Heart right ventricle (tissue), 16 donors: Measurements from ENCODE around the gene TERB2. TPM values are rescaled to one million over a fixed set of nuclear protein-coding genes. Genes with fewer than 3 reads are reported as not detected.
"Not testable (repeated sequence)": the region's sequence is repeated elsewhere in the genome, so short reads cannot be mapped to it uniquely, and the experiment has no call there.

Experiments used
- ATAC-seq, 8 donors: fragments of 200-7000 bp; cut with Tn5 transposase; one replicate each; pipeline ENCODE4 v1.9.1; 2020; ENCODE audit warnings: mild to moderate bottlenecking in 8 of 8, moderate library complexity in 8 of 8, moderate number of reproducible peaks in 1 of 8
- DNase-seq, 2 donors: peaks; one replicate each; pipeline ENCODE4 v3.0.0-alpha.2; 2020
- H3K27ac ChIP-seq, 10 donors: fragments of 200-600 bp; sonication (generic) in 2 of 10; one replicate each; pipeline versions ENCODE4 v1.5.0 to v1.8.0; 2020 to 2022; ENCODE audit warnings: mild to moderate bottlenecking in 3 of 10
- H3K27me3 ChIP-seq, 7 donors: fragments of 200-600 bp; one replicate each; pipeline ENCODE4 v1.8.0; 2021 to 2022; ENCODE audit warnings: mild to moderate bottlenecking in 2 of 7
- H3K36me3 ChIP-seq, 9 donors: fragments of 200-600 bp; sonication (generic) in 1 of 9; one replicate each; pipeline versions ENCODE4 v1.5.0 to v1.8.0; 2020 to 2022; ENCODE audit warnings: mild to moderate bottlenecking in 2 of 9
- H3K4me1 ChIP-seq, 9 donors: fragments of 200-600 bp; sonication (generic) in 1 of 9; one replicate each; pipeline versions ENCODE4 v1.5.0 to v1.8.0; 2020 to 2022; ENCODE audit warnings: mild to moderate bottlenecking in 4 of 9
- H3K4me3 ChIP-seq, 10 donors: fragments of 200-600 bp; sonication (generic) in 2 of 10; one replicate each; pipeline versions ENCODE4 v1.5.0 to v1.8.0; 2020 to 2022; ENCODE audit warnings: mild to moderate bottlenecking in 7 of 10, moderate library complexity in 2 of 10
- H3K9me3 ChIP-seq, 11 donors: fragments of 200-600 bp in 10 of 11; sonication (generic) in 2 of 11; one replicate each; pipeline versions ENCODE4 v1.5.0 to v1.8.0; 2013 to 2022; ENCODE audit warnings: mild to moderate bottlenecking in 2 of 11, control low read depth in 1 of 11, moderate library complexity in 1 of 11
- CTCF ChIP-seq, 9 donors: fragments of 200-600 bp; sonication (generic) in 2 of 9; IDR thresholded peaks; one replicate each; pipeline versions ENCODE4 v1.5.0 to v1.8.0; 2021 to 2022; ENCODE audit warnings: antibody characterized with exemption in 9 of 9, mild to moderate bottlenecking in 5 of 9, moderate library complexity in 1 of 9
- WGBS, 2 donors: extraction: QIAGEN DNeasy Blood & Tissue Kit; methylation state at CpG; one replicate each; pipeline ENCODE4 v1.1.7; 2013; ENCODE audit warnings: inconsistent platforms in 1 of 2; 5-methylcytosine and 5-hydroxymethylcytosine counted together
- intact Hi-C, 10 donors: fragments of 100-400 bp; cut with DNase I; formaldehyde crosslinking; loops; one replicate each; pipeline versions ENCODE4 v1.11.1 to v1.14.2; 2022
- polyA plus RNA-seq, 2 donors: library from polyadenylated mRNA; stranded (reverse); fragments of 200-250 nt; gene quantifications; one replicate each; pipeline ENCODE4 v1.2.3, GENCODE V29; 2013
- total RNA-seq, 10 donors: library from RNA; stranded (reverse); fragmentation: NEBNext Ultra II Directional in 3 of 10; extraction: Animal tissue kit (Norgen Biotek cat#: 25700) in 3 of 10; gene quantifications; one replicate each; pipeline versions ENCODE4 v1.2.1 to v1.2.4, GENCODE V29; 2021 to 2023
- donor health status: Arrhythmogenic right ventricular cardiomyopathy.
- donor health status: ischemic (EF 13 %, LVEDD 7.1; RV severe dilation, severe dysfunction).
- donor health status: healthy with polysubstance abuse.
- donor health status: DM: no; HTN: yes; CAD: no.
- donor health status: DM: no; HTN: no; CAD: no.
- donor health status: ischemic (EF 25% LVEDD 6.9; RV normal size, moderate dysfunction).
- donor health status: ischemic (EF 25% LVEDD 5.7; RV mildly dilated, moderate dysfunction).
- donor health status: healthy.
- donor health status: DM: yes; HTN: yes; CAD: no.
- donor health status: Ischemic cardiomyopathy.
- donor health status: ischemic (EF 35%, LVEDD 5.7; RV mildly dilated, moderate dysfunction).
- donor health status: nonischemic (EF 11% LVEDD 7.7; RV severe dilation, severe dysfunction).
- donor health status: DM: yes; HTN: yes; CAD: no.
- donor health status: PGD.
- donor health status: ischemic (EF 29% LVEDD 5.4; RV normal size, mild dysfunction).
- donor health status: nonischemic (EF 23%, LVEDD 6.1; RV moderate dilation, normal function).

Gene TERB2
- total and polyA plus RNA-seq, 12 donors = not detected

- WGBS, 2 donors = 82 to 87% methylated on average over 2 of the region's 2 CpGs
- H3K4me1 ChIP-seq = no peaks in the 10 kb centered on the region
- no peak for DNase-seq
- TF ChIP-seq CTCF (IDR thresholded peaks at IDR 0.05) = no peak
- peaks cover 0 to 4% (median 0%) of the 10 kb centered on the region in 7 donors for H3K27me3 ChIP-seq
- intact Hi-C loops = no loop called here
- no peak overlapping the region for H3K27ac ChIP-seq
- ATAC-seq = no peak
- H3K9me3 ChIP-seq = no peaks in the 10 kb centered on the region
- no peaks in the 10 kb centered on the region for H3K36me3 ChIP-seq
- H3K4me3 ChIP-seq = no peak overlapping the region
Measured at GRCh38 chr15:44999105-44999504, 42.6 kb downstream of the TERB2 start.

- 85 to 86% methylated on average over 1 of the region's 1 CpG for WGBS, 2 donors
- H3K36me3 ChIP-seq, H3K4me3 ChIP-seq, ATAC-seq, DNase-seq, intact Hi-C loops, H3K4me1 ChIP-seq, H3K27ac ChIP-seq, H3K9me3 ChIP-seq, H3K27me3 ChIP-seq: not testable (repeated sequence)
Measured at GRCh38 chr15:45001180-45001579, 44.7 kb downstream of the TERB2 start.

GRCh38 chr15:45003731-45004410, 47.4 kb downstream of the TERB2 start:
- 71 to 81% methylated on average over 2 of the region's 2 CpGs for WGBS, 2 donors
- H3K4me3 ChIP-seq, intact Hi-C loops, H3K4me1 ChIP-seq, H3K36me3 ChIP-seq, ATAC-seq, H3K27me3 ChIP-seq, H3K27ac ChIP-seq, DNase-seq, H3K9me3 ChIP-seq: not testable (repeated sequence)

GRCh38 chr15:45004590-45005175, 48.2 kb downstream of the TERB2 start:
- intact Hi-C loops = not testable (repeated sequence)

GRCh38 chr15:45009046-45009445, 52.6 kb downstream of the TERB2 start:
- TF ChIP-seq CTCF (IDR thresholded peaks at IDR 0.05) = no peak
- no peaks in the 10 kb centered on the region for H3K4me1 ChIP-seq
- H3K27ac ChIP-seq = no peak overlapping the region
- intact Hi-C loops = no loop called here
- peaks cover 0 to 4% (median 0%) of the 10 kb centered on the region in 11 donors for H3K9me3 ChIP-seq
- no peak overlapping the region for H3K4me3 ChIP-seq
- no peaks in the 10 kb centered on the region for H3K36me3 ChIP-seq
- ATAC-seq (no peak), DNase-seq (no peak)
- peaks cover 0 to 3% (median 0%) of the 10 kb centered on the region in 7 donors for H3K27me3 ChIP-seq
- 66 to 72% methylated on average over 2 of the region's 2 CpGs for WGBS, 2 donors

More at GRCh38 chr15:45004590-45005175, 48.2 kb downstream of the TERB2 start:
- H3K9me3 ChIP-seq, ATAC-seq, H3K36me3 ChIP-seq, H3K27me3 ChIP-seq, H3K4me3 ChIP-seq, H3K27ac ChIP-seq, H3K4me1 ChIP-seq, DNase-seq: not testable (repeated sequence)
- WGBS, 2 donors = 81 to 88% methylated on average over 5 of the region's 5 CpGs

- H3K36me3 ChIP-seq, DNase-seq, intact Hi-C loops, H3K4me1 ChIP-seq, H3K27ac ChIP-seq, H3K9me3 ChIP-seq, H3K4me3 ChIP-seq, ATAC-seq: not testable (repeated sequence)
- 90 to 94% methylated on average over 1 of the region's 1 CpG for WGBS, 2 donors
- H3K27me3 ChIP-seq = peaks cover 0 to 20% (median 3%) of the 10 kb centered on the region in 7 donors
Measured at GRCh38 chr15:45015114-45015513, 58.6 kb downstream of the TERB2 start.

- peaks cover 3 to 20% (median 12%) of the 10 kb centered on the region in 9 donors for H3K4me1 ChIP-seq
- not testable (repeated sequence) for H3K36me3 ChIP-seq, DNase-seq, H3K4me3 ChIP-seq, H3K27ac ChIP-seq, H3K9me3 ChIP-seq, ATAC-seq
- H3K27me3 ChIP-seq = peaks cover 0 to 18% (median 6%) of the 10 kb centered on the region in 7 donors
- 90 to 92% methylated on average over 9 of the region's 9 CpGs for WGBS, 2 donors
- intact Hi-C loops = loop anchor here in 1 of 10 donors (5.0 kb wide), 1 partner anchor 48 kb away; no protein-coding TSS in a partner anchor
Measured at GRCh38 chr15:45020222-45020900, 63.9 kb downstream of the TERB2 start.

GRCh38 chr15:45020901-45021259, 64.4 kb downstream of the TERB2 start:
- not testable (repeated sequence) for H3K9me3 ChIP-seq, H3K27ac ChIP-seq, ATAC-seq, H3K36me3 ChIP-seq, H3K4me3 ChIP-seq, DNase-seq
- peaks cover 0 to 18% (median 6%) of the 10 kb centered on the region in 7 donors for H3K27me3 ChIP-seq
- peaks cover 3 to 20% (median 12%) of the 10 kb centered on the region in 9 donors for H3K4me1 ChIP-seq
- 95% methylated on average over 9 of the region's 9 CpGs for WGBS, 2 donors
- intact Hi-C loops = loop anchor here in 1 of 10 donors (5.0 kb wide), 1 partner anchor 49 kb away; no protein-coding TSS in a partner anchor
